ENCODE results near the gene GNAQ. TPM values are rescaled to one million over a fixed set of nuclear protein-coding genes. Genes with fewer than 3 reads are reported as not detected.

Gene GNAQ
- total and polyA plus RNA-seq, 2 of the 13 experiments (the other 11 are each of a cell fraction or from before 2014, with no cell fraction given) = 16.5 to 17.7 TPM

DNA sequence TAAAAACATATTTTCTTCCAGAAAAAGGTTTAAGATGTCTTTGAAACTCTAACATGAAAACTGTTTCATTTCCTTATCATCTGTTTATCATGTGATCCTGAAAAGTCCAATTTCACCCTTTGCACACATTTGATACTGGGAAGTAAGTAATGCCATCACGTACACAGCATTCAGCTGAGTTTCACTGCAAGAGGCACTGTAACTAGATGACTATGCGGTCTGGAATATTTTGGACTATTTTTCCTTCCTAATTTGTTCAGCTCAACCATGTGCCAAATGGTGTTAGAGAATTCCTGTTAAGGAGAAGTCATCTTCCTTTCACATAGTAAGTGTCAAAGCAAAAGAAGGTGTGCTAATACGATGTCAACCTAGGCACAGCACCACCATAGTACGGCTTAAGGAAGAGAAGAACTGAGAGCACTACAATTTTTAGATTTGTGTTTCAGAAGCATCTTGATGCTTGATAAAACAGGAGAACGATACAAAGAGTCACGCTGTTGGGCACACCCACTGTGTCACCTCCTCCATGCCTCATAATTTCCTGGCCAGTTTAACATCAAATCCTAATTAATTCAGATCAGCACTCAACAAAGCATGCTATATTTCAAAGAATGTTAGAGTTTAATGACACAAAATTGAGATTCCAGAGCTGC, 77.5 kb downstream of the GNAQ start:
- FAIRE-seq = no peak
- no peaks in the 10 kb centered on the region for H3K36me3 ChIP-seq (replicated peaks in 1 of 2; ENCODE audit: control insufficient read depth in 1 of 2, insufficient read depth in 2 of 2, low read length in 2 of 2)
- BruUV-seq (replicated peaks) = no TSS peak
- TF ChIP-seq ZNF607 (CRISPR knock-in tag; IDR thresholded peaks at IDR 0.05; ENCODE audit: borderline replicate concordance) (no peak), HNF1A (IDR thresholded peaks at IDR 0.05; ENCODE audit: low read depth) (no peak), HNF1A (CRISPR knock-in tag; IDR thresholded peaks at IDR 0.05; ENCODE audit: borderline replicate concordance) (no peak), ZNF441 (CRISPR knock-in tag; IDR thresholded peaks at IDR 0.05; ENCODE audit: borderline replicate concordance) (no peak), AHDC1 (CRISPR knock-in tag; IDR thresholded peaks at IDR 0.05; ENCODE audit: borderline replicate concordance) (no peak), PATZ1 (CRISPR knock-in tag; IDR thresholded peaks at IDR 0.05) (no peak), KDM3A (CRISPR knock-in tag; IDR thresholded peaks at IDR 0.05; ENCODE audit: low read depth) (no peak), TEAD2 (CRISPR knock-in tag; IDR thresholded peaks at IDR 0.05) (no peak), HNF4G (IDR thresholded peaks at IDR 0.05; ENCODE audit: borderline replicate concordance, low read depth, low read length) (no peak), HNF4G (CRISPR knock-in tag; IDR thresholded peaks at IDR 0.05; ENCODE audit: borderline replicate concordance, low read depth) (no peak), KDM5B (CRISPR knock-in tag; IDR thresholded peaks at IDR 0.05; ENCODE audit: borderline replicate concordance) (no peak), ZNF160 (CRISPR knock-in tag; IDR thresholded peaks at IDR 0.05) (no peak)

More for the DNA sequence above, 77.5 kb downstream of the GNAQ start:
- Histone ChIP-seq H2AFZ (ENCODE audit: low read length) (no peak overlapping the region), H3K27ac (ENCODE audit: extremely low read length, insufficient read depth, low read length) (no peak overlapping the region), H3K9ac (ENCODE audit: insufficient read depth, low read depth, low read length) (no peak overlapping the region), H3K9me3 (ENCODE audit: low read length) (no peaks in the 10 kb centered on the region), H3K79me2 (ENCODE audit: insufficient read depth, low read length) (peaks cover 3% of the 10 kb centered on the region), H3K4me3 (replicated peaks in 1 of 3; ENCODE audit: insufficient read depth in 1 of 3, low read depth in 2 of 3, low read length in 3 of 3) (no peak overlapping the region), H4K20me1 (ENCODE audit: insufficient read depth, low read length) (no peaks in the 10 kb centered on the region; the same call in 1 of the 2 replicates), H3K4me2 (ENCODE audit: low read depth, low read length) (no peak overlapping the region), H3K27me3 (ENCODE audit: control insufficient read depth in 1 of 2, insufficient read depth in 2 of 2, low read length in 2 of 2) (no peaks in the 10 kb centered on the region), H3K4me1 (ENCODE audit: insufficient read depth, low read length) (no peaks in the 10 kb centered on the region)
- WGBS (ENCODE audit: low lambda C conversion rate) = 87% methylated on average over 6 of the region's 6 CpGs
- intact Hi-C loops (cut with micrococcal nuclease; ENCODE audit: unreplicated experiment) = no loop called here
- no peak for DNase-seq (ENCODE audit: low spot score)
- ChIA-PET POLR2A (no interaction called here), CTCF (ENCODE audit: low intra/inter-chr PET ratio, low total read pairs) (no interaction called here)
- no peak for ATAC-seq
- in situ Hi-C loops (cut with HindIII; ENCODE audit: extremely low pct_ligation_motif_present, low pct_unique_long_range_greater_than_20kb) = no loop called here

Measured in HepG2 (cell line).